BLaER1 (cell line): ENCODE data around the gene RSBN1.
"Not testable (repeated sequence)": the region's sequence is repeated elsewhere in the genome, so short reads cannot be mapped to it uniquely, and the experiment has no call there.

Source experiments
- H3K27ac ChIP-seq: shearing (Covaris generic); formaldehyde crosslinking; 2 replicates; pipeline ENCODE4 v1.8.1; 2022
- H3K27me3 ChIP-seq: shearing (Covaris generic); formaldehyde crosslinking; 2 replicates; pipeline ENCODE4 v1.8.1; 2022
- H3K36me3 ChIP-seq: shearing (Covaris generic); formaldehyde crosslinking; 2 replicates; pipeline ENCODE4 v1.8.1; 2022
- H3K4me1 ChIP-seq: shearing (Covaris generic); formaldehyde crosslinking; 2 replicates; pipeline ENCODE4 v1.8.1; 2022
- H3K4me2 ChIP-seq: shearing (Covaris generic); formaldehyde crosslinking; 2 replicates; pipeline ENCODE4 v1.8.1; 2022
- H3K4me3 ChIP-seq: shearing (Covaris generic); formaldehyde crosslinking; 2 replicates; pipeline ENCODE4 v1.8.1; 2022
- H3K9ac ChIP-seq: shearing (Covaris generic); formaldehyde crosslinking; 2 replicates; pipeline ENCODE4 v1.8.1; 2022
- H3K9me3 ChIP-seq: shearing (Covaris generic); formaldehyde crosslinking; 2 replicates; pipeline ENCODE4 v1.8.1; 2022
- H4K20me1 ChIP-seq: shearing (Covaris generic); formaldehyde crosslinking; 2 replicates; pipeline ENCODE4 v1.8.1; 2022
- Cebpa-rat ChIP-seq: shearing (Covaris generic); IDR thresholded peaks from 2 replicates; pipeline ENCODE4 v1.8.1; 2022

The RSBN1 gene

GRCh38 chr1:113751516-113751915, 60.8 kb downstream of the RSBN1 start:
- peaks cover 35% of the 10 kb centered on the region for H3K36me3 ChIP-seq
- H3K27me3 ChIP-seq = no peaks in the 10 kb centered on the region
- H4K20me1 ChIP-seq = no peaks in the 10 kb centered on the region
- H3K9ac ChIP-seq = no peak overlapping the region
- no peak overlapping the region for H3K4me3 ChIP-seq
- H3K4me1 ChIP-seq = peaks cover 10% of the 10 kb centered on the region
- H3K9me3 ChIP-seq = no peaks in the 10 kb centered on the region
- no peak for TF ChIP-seq Cebpa-rat
- H3K27ac ChIP-seq = no peak overlapping the region
- no peak overlapping the region for H3K4me2 ChIP-seq

GRCh38 chr1:113751114-113751513, 61.2 kb downstream of the RSBN1 start:
- Histone ChIP-seq H3K4me2 (no peak overlapping the region), H3K9ac (no peak overlapping the region), H3K9me3 (no peaks in the 10 kb centered on the region), H3K4me1 (peaks cover 6% of the 10 kb centered on the region), H4K20me1 (no peaks in the 10 kb centered on the region), H3K27me3 (no peaks in the 10 kb centered on the region), H3K4me3 (no peak overlapping the region), H3K36me3 (peaks cover 39% of the 10 kb centered on the region), H3K27ac (no peak overlapping the region)
- TF ChIP-seq Cebpa-rat = no peak

GRCh38 chr1:113749402-113749801, 62.9 kb downstream of the RSBN1 start:
- Histone ChIP-seq H3K36me3 (peaks cover 44% of the 10 kb centered on the region), H4K20me1 (no peaks in the 10 kb centered on the region), H3K9me3 (no peaks in the 10 kb centered on the region), H3K4me2 (no peak overlapping the region), H3K27ac (no peak overlapping the region), H3K27me3 (no peaks in the 10 kb centered on the region), H3K4me3 (no peak overlapping the region), H3K4me1 (no peaks in the 10 kb centered on the region), H3K9ac (no peak overlapping the region)
- TF ChIP-seq Cebpa-rat = no peak

GRCh38 chr1:113747376-113747775, 64.9 kb downstream of the RSBN1 start:
- no peaks in the 10 kb centered on the region for H3K9me3 ChIP-seq

GRCh38 chr1:113745425-113745824, 66.9 kb downstream of the RSBN1 start:
- TF ChIP-seq Cebpa-rat = no peak
- Histone ChIP-seq H3K4me2 (no peak overlapping the region), H3K36me3 (peaks cover 46% of the 10 kb centered on the region), H4K20me1 (no peaks in the 10 kb centered on the region), H3K4me3 (no peak overlapping the region), H3K27me3 (no peaks in the 10 kb centered on the region), H3K9me3 (no peaks in the 10 kb centered on the region), H3K9ac (no peak overlapping the region), H3K27ac (no peak overlapping the region), H3K4me1 (no peaks in the 10 kb centered on the region)

More at GRCh38 chr1:113747376-113747775, 64.9 kb downstream of the RSBN1 start:
- Histone ChIP-seq H3K27ac (no peak overlapping the region), H4K20me1 (no peaks in the 10 kb centered on the region), H3K4me1 (no peaks in the 10 kb centered on the region), H3K4me2 (no peak overlapping the region), H3K4me3 (no peak overlapping the region), H3K36me3 (peaks cover 38% of the 10 kb centered on the region), H3K27me3 (no peaks in the 10 kb centered on the region), H3K9ac (no peak overlapping the region)
- TF ChIP-seq Cebpa-rat = no peak

- H3K27ac ChIP-seq = no peak overlapping the region
- peaks cover 42% of the 10 kb centered on the region for H3K36me3 ChIP-seq
- no peaks in the 10 kb centered on the region for H3K9me3 ChIP-seq
- H3K4me1 ChIP-seq = no peaks in the 10 kb centered on the region
- no peak overlapping the region for H3K4me3 ChIP-seq
- H3K9ac ChIP-seq = no peak overlapping the region
- no peak overlapping the region for H3K4me2 ChIP-seq
- H3K27me3 ChIP-seq = no peaks in the 10 kb centered on the region
- no peak for TF ChIP-seq Cebpa-rat
- H4K20me1 ChIP-seq = no peaks in the 10 kb centered on the region
Observed at GRCh38 chr1:113744114-113744513, 68.2 kb downstream of the RSBN1 start.

- H3K4me2 ChIP-seq = no peak overlapping the region
- no peak overlapping the region for H3K4me3 ChIP-seq
- no peak overlapping the region for H3K27ac ChIP-seq
- no peaks in the 10 kb centered on the region for H3K27me3 ChIP-seq
- no peak for TF ChIP-seq Cebpa-rat
- no peaks in the 10 kb centered on the region for H3K9me3 ChIP-seq
- no peaks in the 10 kb centered on the region for H3K4me1 ChIP-seq
- no peak overlapping the region for H3K9ac ChIP-seq
- peaks cover 36% of the 10 kb centered on the region for H3K36me3 ChIP-seq
- no peaks in the 10 kb centered on the region for H4K20me1 ChIP-seq
Observed at GRCh38 chr1:113742515-113742914, 69.8 kb downstream of the RSBN1 start.

- H3K4me2 ChIP-seq = no peak overlapping the region
- H3K4me3 ChIP-seq = no peak overlapping the region
- no peaks in the 10 kb centered on the region for H3K9me3 ChIP-seq
- no peak for TF ChIP-seq Cebpa-rat
- no peaks in the 10 kb centered on the region for H3K4me1 ChIP-seq
- H4K20me1 ChIP-seq = no peaks in the 10 kb centered on the region
- H3K27ac ChIP-seq = no peak overlapping the region
- peaks cover 54% of the 10 kb centered on the region for H3K36me3 ChIP-seq
- no peak overlapping the region for H3K9ac ChIP-seq
- H3K27me3 ChIP-seq = no peaks in the 10 kb centered on the region
Observed at GRCh38 chr1:113734357-113735055, 77.8 kb downstream of the RSBN1 start.

GRCh38 chr1:113732802-113733201, 79.5 kb downstream of the RSBN1 start:
- Histone ChIP-seq H4K20me1 (no peaks in the 10 kb centered on the region), H3K4me2 (no peak overlapping the region), H3K9me3 (no peaks in the 10 kb centered on the region), H3K27me3 (no peaks in the 10 kb centered on the region), H3K9ac (no peak overlapping the region), H3K36me3 (peaks cover 57% of the 10 kb centered on the region), H3K4me3 (no peak overlapping the region), H3K4me1 (no peaks in the 10 kb centered on the region), H3K27ac (no peak overlapping the region)
- no peak for TF ChIP-seq Cebpa-rat

GRCh38 chr1:113721010-113721409, 91.3 kb downstream of the RSBN1 start:
- TF ChIP-seq Cebpa-rat = no peak
- no peaks in the 10 kb centered on the region for H3K4me1 ChIP-seq
- H3K9me3 ChIP-seq = peaks cover 52% of the 10 kb centered on the region
- no peak overlapping the region for H3K27ac ChIP-seq
- H3K36me3 ChIP-seq = peaks cover 83% of the 10 kb centered on the region
- H3K4me2 ChIP-seq = no peak overlapping the region
- no peaks in the 10 kb centered on the region for H3K27me3 ChIP-seq
- no peak overlapping the region for H3K9ac ChIP-seq
- no peak overlapping the region for H3K4me3 ChIP-seq
- no peaks in the 10 kb centered on the region for H4K20me1 ChIP-seq

GRCh38 chr1:113718621-113719020, 93.7 kb downstream of the RSBN1 start:
- not testable (repeated sequence) for H3K4me3 ChIP-seq, H4K20me1 ChIP-seq, H3K27ac ChIP-seq, H3K4me1 ChIP-seq, H3K27me3 ChIP-seq, H3K4me2 ChIP-seq, H3K9ac ChIP-seq
- peaks cover 88% of the 10 kb centered on the region for H3K36me3 ChIP-seq
- H3K9me3 ChIP-seq = peaks cover 52% of the 10 kb centered on the region

- not testable (repeated sequence) for H4K20me1 ChIP-seq, H3K4me2 ChIP-seq, H3K4me1 ChIP-seq, H3K9ac ChIP-seq, H3K4me3 ChIP-seq, H3K27ac ChIP-seq, H3K27me3 ChIP-seq
- peaks cover 52% of the 10 kb centered on the region for H3K9me3 ChIP-seq
- peaks cover 82% of the 10 kb centered on the region for H3K36me3 ChIP-seq
Observed at GRCh38 chr1:113717506-113717905, 94.8 kb downstream of the RSBN1 start.
